ENCODE data around the gene FAM120A. TPM values are rescaled to one million over a fixed set of nuclear protein-coding genes. Genes with fewer than 3 reads are reported as not detected.

The FAM120A gene
- total RNA-seq, 1 donor from 2014 or later, result 135 TPM

GRCh38 chr9:93597142-93597706, 145.7 kb downstream of the FAM120A start:
- intact Hi-C loops (cut with DNase I), result no loop called here
- DNase-seq (ENCODE audit: low spot score in 2 of 2), result peak in 1 of 2 donors; percentile 27
- H3K4me3 ChIP-seq, result no peak overlapping the region
- no peaks in the 10 kb centered on the region for H3K36me3 ChIP-seq
- TF ChIP-seq, protein P1, sequence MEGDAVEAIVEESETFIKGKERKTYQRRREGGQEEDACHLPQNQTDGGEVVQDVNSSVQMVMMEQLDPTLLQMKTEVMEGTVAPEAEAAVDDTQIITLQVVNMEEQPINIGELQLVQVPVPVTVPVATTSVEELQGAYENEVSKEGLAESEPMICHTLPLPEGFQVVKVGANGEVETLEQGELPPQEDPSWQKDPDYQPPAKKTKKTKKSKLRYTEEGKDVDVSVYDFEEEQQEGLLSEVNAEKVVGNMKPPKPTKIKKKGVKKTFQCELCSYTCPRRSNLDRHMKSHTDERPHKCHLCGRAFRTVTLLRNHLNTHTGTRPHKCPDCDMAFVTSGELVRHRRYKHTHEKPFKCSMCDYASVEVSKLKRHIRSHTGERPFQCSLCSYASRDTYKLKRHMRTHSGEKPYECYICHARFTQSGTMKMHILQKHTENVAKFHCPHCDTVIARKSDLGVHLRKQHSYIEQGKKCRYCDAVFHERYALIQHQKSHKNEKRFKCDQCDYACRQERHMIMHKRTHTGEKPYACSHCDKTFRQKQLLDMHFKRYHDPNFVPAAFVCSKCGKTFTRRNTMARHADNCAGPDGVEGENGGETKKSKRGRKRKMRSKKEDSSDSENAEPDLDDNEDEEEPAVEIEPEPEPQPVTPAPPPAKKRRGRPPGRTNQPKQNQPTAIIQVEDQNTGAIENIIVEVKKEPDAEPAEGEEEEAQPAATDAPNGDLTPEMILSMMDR (IDR thresholded peaks at IDR 0.05), result no peak
- no peak overlapping the region for H3K27ac ChIP-seq
- H3K4me1 ChIP-seq, result peaks cover 0 to 12% of the 10 kb centered on the region in 2 donors
- no peaks in the 10 kb centered on the region for H3K9me3 ChIP-seq
- no peaks in the 10 kb centered on the region for H3K27me3 ChIP-seq

DNA sequence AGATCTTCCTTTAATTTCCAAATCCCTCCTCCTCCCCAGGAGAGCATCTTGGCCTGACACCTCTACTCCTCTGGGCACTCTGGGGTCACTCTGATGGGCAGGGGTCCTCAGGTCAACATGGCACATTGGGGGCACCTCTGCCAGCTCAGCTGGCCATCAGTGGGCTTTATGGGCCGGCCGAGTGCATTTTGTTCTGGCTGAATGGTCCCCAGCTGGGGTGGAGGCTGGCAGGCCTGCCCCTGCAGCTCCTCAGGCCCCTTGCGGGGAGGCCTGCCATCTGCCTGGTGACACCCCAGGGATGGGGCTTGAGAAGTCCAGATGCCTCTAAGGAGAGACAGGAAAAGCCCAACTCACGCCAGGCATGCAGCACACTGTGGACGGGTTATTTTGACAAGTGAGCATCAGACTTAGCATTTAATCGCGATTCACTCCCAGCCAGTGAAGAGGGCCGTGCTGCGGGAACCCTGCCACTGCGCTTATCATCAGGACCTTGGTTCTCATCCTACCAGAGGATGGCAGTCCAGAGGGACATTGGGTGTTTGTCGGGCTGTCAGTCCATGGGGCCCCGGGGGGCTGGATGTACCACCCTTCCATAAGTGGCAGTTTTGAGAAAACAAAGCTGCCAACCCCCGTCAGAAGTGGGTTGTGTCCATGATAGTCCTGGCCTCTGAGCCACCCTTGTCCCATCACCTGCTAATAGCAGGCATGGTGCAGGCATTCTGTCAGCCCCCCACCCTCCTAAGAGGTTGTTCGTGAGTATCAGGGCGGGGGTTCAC, 146.6 kb downstream of the FAM120A start:
- H3K4me3 ChIP-seq, result no peak overlapping the region
- DNase-seq (ENCODE audit: low spot score in 2 of 2), result peak in 1 of 2 donors; percentile 53
- H3K4me1 ChIP-seq, result peaks cover 0 to 12% of the 10 kb centered on the region in 2 donors
- H3K27me3 ChIP-seq, result no peaks in the 10 kb centered on the region
- peak overlapping the region in 1 of 2 donors; percentile 40 for H3K27ac ChIP-seq
- intact Hi-C loops (cut with DNase I), result no loop called here
- H3K9me3 ChIP-seq, result no peaks in the 10 kb centered on the region
- H3K36me3 ChIP-seq, result no peaks in the 10 kb centered on the region
- TF ChIP-seq, protein P1 (IDR thresholded peaks at IDR 0.05), result no peak

DNA sequence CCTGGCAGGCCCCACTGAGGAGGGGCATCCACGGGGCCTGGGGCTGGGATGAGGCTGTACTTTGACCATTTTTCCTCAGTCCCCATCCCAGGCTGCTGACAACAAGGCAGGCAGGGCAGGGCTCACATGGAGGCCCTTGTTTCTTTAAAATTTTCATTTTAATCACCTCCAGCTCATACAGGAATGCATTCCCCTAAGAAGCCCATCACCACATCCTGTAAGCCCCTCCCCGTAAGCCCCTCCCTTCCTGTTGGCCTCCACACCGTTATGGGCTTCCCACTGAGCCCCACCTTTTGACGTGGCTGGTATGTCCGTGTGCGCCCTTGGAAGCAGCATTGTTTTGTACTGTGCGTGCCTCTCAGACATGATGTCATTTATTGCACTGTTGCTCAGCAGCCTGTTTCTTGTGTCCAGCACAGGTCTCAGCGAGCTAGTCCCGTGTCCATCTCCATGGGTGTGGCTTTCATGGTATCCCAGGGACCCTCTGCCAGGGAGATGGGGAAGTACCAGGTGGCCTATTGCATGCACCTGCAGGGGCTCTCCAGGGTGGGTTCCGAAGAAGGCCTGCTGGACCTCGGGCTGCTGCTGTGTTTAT, 147.3 kb downstream of the FAM120A start:
- no peaks in the 10 kb centered on the region for H3K36me3 ChIP-seq
- intact Hi-C loops (cut with DNase I), result no loop called here
- peaks cover 0 to 13% of the 10 kb centered on the region in 2 donors for H3K4me1 ChIP-seq
- TF ChIP-seq, protein P1 (IDR thresholded peaks at IDR 0.05), result no peak
- H3K4me3 ChIP-seq, result no peak overlapping the region
- H3K27ac ChIP-seq, result peak overlapping the region in 1 of 2 donors; percentile 40
- peak in 1 of 2 donors; percentile 61 for DNase-seq (ENCODE audit: low spot score in 2 of 2)
- no peaks in the 10 kb centered on the region for H3K9me3 ChIP-seq
- H3K27me3 ChIP-seq, result no peaks in the 10 kb centered on the region

DNA sequence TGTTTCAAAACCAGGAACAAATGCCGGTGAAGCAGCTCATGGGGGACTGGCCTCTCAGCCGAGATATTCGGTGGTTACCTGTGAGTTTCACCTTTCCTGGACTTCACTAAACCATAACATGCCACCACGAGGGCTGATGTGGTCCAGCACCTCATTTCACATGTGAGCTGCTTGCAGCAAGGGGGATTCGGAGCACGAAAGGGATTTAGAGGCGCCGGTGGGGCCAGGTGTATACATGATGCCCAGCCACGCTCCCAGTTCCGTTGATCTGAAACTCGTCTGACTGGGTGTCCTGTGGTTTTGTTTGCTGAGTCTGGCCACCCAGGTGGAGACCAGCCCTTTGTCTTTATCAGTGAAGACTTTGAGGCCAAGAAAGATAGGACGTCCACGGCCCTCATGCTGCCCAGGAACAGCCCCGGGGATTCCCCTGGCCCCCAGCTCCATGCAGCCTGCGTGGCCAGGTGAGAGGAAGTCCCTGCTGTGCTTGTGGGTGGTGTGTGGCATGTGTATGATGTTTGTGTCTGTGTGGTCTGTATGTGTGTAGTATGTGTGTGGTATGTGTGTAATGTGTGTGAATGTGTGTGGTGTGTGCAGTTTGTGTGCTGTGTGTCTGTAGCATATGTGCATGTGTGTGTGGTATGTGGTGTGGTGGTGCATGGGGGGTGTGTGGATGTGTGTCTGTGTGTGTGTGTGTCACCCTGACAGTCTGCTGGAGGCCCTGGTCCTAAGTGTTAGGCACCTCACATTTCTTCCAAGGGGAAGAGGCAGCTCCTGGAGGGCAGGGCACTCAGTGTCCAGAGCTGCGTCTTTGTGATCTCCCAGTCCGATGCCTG, 148.3 kb downstream of the FAM120A start:
- H3K27ac ChIP-seq, result no peak overlapping the region
- intact Hi-C loops (cut with DNase I), result no loop called here

GRCh38 chr9:93600504-93600903, 149.0 kb downstream of the FAM120A start:
- H3K9me3 ChIP-seq, result no peaks in the 10 kb centered on the region
- TF ChIP-seq, protein P1 (IDR thresholded peaks at IDR 0.05), result no peak
- peaks cover 0 to 15% of the 10 kb centered on the region in 2 donors for H3K4me1 ChIP-seq
- no peaks in the 10 kb centered on the region for H3K36me3 ChIP-seq
- H3K27ac ChIP-seq, result no peak overlapping the region
- peak in 1 of 2 donors; percentile 43 for DNase-seq (ENCODE audit: low spot score in 2 of 2)
- intact Hi-C loops (cut with DNase I), result no loop called here
- H3K4me3 ChIP-seq, result no peak overlapping the region
- no peaks in the 10 kb centered on the region for H3K27me3 ChIP-seq

More for the DNA sequence above, 148.3 kb downstream of the FAM120A start:
- TF ChIP-seq, protein P1 (IDR thresholded peaks at IDR 0.05), result no peak
- H3K4me3 ChIP-seq, result no peak overlapping the region
- no peaks in the 10 kb centered on the region for H3K27me3 ChIP-seq
- peak in 1 of 2 donors; percentile 40 for DNase-seq (ENCODE audit: low spot score in 2 of 2)
- H3K4me1 ChIP-seq, result peaks cover 0 to 15% of the 10 kb centered on the region in 2 donors
- no peaks in the 10 kb centered on the region for H3K9me3 ChIP-seq
- no peaks in the 10 kb centered on the region for H3K36me3 ChIP-seq
